Measurements from ENCODE around the gene OIT3.
"Not testable (repeated sequence)": the region's sequence is repeated elsewhere in the genome, so short reads cannot be mapped to it uniquely, and the experiment has no call there.

The OIT3 gene

DNA sequence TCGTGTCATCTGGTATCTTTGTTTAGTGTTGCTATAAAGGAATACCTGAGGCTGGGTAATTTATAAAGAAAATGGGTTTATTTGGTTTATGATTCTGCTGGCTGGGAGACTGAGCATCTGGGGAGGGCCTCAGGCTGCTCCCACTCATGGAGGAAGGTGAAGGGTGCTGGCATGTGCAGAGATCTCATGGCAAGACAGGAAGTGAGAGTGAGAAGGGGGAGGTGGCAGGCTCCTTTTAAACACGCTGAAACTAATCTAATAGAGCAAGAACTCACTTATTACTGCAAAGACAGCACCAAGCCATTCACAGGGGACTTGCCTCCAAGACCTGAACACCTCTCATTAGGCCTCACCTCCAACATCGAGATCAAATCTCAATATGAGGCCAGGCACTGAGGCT lies 11.3 kb downstream of the OIT3 start:
- no peak for DNase-seq

DNA sequence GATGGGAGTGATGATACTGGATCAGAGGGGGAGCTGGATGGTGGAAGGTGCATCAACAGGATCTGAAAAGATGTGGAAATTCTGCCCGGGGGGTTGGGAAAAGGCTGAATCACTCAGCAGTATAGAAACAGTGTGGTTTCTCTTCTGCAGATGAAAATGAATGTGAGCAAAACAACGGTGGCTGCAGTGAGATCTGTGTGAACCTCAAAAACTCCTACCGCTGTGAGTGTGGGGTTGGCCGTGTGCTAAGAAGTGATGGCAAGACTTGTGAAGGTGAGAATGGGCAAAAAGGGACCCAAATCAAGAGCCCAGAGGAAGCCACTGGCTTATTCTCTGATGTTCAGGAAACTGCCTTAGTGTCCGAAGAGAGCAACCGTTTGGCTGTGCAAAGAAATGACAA lies 12.9 kb downstream of the OIT3 start:
- DNase-seq = no peak

GRCh38 chr10:72910705-72911104 lies 17.2 kb downstream of the OIT3 start:
- no peak for DNase-seq

DNA sequence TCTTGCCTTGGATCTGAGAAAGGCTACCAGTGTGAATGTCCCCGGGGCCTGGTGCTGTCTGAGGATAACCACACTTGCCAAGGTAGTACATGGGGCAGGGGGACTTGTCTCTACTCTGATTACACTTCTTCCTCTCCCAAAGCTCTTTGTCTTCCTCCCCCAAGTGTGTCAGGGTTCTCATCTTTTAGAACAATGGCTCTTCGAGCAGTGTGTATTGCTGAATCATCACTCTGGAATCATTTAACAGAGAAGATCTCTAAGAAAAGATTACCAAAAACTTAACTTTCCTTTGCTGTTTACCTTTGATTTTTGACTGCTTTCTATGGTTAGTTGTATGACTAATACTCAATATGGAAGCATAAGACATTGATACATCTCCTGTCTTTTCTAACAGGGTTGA lies 18.2 kb downstream of the OIT3 start:
- no peak for DNase-seq

DNA sequence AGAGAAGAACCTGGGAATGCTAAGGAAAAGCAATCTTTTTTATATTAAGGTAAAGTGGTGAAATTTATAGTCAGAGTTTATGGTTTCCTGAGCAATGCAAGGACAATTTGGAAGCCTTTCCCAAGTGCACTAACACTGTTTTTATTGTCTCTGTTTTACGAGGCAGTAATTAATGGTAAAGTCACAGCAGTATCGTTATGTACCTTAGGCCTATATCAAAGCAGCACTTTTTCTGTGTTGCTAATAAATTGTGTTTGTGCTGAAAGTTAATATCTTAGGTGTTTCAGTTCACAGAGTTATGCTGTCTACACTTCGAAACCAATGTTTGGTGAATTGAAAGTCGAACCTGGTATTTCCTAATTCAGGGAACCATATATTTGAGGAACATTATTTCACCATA lies 19.2 kb downstream of the OIT3 start:
- DNase-seq = no peak

GRCh38 chr10:72913287-72913686 lies 19.7 kb downstream of the OIT3 start:
- DNase-seq = no peak

DNA sequence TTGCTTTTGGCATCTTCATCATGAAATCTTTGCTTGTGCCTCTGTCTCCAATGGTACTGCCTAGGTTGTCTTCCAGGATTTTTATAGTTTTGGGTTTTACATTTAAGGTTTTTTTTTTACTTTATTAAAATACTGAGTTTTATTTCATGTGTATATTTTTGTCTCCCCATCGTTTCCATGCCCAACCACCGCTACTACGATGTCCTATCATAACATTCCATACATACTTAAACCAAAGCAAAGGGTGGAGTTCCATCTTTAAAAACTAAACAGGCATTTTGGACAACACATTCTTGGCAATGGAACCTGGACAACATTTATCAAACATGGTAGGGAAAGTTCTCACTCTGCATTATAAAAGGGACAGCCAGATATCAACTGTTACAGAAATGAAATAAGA lies 23.7 kb downstream of the OIT3 start:
- DNase-seq = not testable (repeated sequence)

DNA sequence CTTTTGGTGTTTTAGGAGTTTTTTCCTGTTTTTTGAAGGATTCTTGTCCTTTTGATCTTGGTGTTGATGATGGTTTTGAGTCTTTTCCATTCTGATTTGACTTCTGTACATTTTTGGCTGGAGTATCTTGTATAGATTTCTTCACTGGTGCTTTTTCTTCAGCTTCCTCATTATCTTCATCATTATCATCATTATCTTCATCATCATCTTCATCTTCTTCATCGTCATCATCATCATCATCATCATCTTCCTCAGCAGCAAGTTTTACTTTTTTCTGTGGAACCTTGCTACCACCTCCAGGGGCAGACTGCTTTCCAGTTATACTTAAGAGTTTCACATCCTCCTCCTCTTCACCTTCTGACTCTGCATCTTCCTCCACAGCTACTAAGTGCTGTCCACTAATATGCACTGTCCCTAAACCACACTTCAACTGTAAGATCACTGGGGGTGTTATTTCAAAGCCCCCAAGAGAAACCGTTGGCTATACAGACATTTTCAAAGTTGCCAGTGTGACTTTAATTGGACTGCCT lies 24.3 kb downstream of the OIT3 start:
- DNase-seq = not testable (repeated sequence)

DNA sequence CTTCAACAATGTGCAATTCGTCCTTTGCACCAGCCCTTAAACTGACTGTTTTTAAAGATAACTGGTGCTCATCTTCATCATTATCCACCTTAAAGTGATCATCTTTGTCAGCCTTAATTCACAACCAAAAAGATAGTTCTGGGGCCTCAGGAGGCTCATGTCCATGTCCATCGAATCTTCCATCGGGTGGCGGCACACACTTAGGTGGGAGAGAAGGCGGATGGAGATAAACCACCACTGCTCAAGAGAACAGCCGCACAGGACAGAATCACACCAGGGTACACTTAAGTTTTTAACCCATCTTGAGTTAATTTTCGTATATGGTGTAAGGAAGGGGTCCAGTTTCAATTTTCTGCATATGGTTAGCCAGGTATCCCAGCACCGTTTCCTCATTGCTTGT lies 24.8 kb downstream of the OIT3 start:
- DNase-seq = no peak

GRCh38 chr10:72921147-72921683 lies 27.7 kb downstream of the OIT3 start:
- DNase-seq = not testable (repeated sequence)

- DNase-seq = no peak
These were observed 30.8 kb downstream of the OIT3 start for GRCh38 chr10:72924351-72924750.

GRCh38 chr10:72925951-72926465 lies 32.5 kb downstream of the OIT3 start:
- no peak for DNase-seq

DNA sequence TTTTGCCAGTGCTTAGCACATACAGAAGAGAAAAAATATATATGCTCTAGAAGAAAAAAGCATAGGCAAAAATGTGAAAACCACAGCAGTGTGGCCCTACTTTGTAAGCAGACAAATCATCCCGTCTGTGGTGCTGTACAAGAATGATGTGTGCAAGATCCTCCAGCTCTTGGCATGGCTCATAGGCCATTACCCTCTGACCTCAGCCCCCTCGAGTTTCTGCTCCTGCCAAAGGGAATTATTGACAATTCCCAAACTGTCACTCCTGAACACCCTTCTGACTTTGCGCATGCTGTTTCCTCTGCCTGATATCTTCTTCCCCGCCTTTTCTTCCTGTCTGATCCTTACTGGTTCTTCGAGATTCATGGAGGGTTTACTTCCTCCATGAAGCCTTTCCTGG lies 33.9 kb downstream of the OIT3 start:
- no peak for DNase-seq

DNA sequence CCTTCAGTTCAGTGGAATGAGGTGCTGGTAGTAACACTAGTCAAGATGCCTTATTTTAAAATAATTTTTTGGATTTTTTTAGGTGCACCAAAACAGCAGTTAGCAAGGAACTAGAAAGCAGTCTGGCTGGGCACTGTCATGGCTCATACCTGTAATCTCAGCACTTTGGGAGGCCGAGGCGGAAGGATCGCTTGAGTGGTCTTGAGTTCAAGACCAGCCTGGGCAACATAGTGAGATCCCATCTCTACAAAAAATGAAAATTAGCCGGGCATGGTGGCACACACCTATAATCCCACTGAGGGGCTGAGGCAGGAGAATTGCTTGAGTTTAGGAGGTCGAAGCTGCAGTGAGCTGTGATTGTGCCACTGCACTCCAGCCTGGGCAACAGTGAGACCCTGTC lies 35.3 kb downstream of the OIT3 start:
- DNase-seq = no peak

GRCh38 chr10:72930276-72930675 lies 36.7 kb downstream of the OIT3 start:
- DNase-seq = no peak

DNA sequence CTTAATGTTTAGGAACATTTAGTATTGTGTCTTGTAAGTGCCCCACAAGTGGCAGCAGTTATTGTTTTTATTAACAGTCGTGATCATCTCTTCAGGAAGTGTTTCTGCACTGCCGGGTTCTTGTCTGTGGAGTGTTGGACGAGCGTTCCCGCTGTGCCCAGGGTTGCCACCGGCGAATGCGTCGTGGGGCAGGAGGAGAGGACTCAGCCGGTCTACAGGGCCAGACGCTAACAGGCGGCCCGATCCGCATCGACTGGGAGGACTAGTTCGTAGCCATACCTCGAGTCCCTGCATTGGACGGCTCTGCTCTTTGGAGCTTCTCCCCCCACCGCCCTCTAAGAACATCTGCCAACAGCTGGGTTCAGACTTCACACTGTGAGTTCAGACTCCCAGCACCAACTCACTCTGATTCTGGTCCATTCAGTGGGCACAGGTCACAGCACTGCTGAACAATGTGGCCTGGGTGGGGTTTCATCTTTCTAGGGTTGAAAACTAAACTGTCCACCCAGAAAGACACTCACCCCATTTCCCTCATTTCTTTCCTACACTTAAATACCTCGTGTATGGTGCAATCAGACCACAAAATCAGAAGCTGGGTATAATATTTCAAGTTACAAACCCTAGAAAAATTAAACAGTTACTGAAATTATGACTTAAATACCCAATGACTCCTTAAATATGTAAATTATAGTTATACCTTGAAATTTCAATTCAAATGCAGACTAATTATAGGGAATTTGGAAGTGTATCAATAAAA lies 38.9 kb downstream of the OIT3 start:
- DNase-seq = no peak

DNA sequence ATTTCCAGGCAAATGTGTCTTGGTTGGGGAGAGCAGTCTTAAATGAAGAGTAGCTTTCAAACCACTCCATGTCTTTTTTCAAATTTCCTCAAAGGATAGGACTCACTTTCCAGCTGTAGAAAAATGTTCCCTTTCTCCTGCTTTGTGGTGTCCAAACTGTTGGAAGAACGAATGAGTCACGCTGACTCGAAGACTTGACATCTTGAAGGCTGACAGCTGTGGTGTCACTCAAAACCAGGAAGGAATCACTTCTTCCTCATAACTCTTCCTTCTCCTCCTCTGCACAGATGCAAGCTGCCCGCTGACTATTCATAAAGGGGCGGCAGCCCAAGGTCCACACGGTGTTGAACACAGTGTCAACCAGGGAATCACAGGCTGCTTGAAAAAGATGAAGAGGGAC lies 41.8 kb downstream of the OIT3 start:
- no peak for DNase-seq

- no peak for DNase-seq
These were observed 50.1 kb downstream of the OIT3 start for GRCh38 chr10:72943498-72944234.

DNA sequence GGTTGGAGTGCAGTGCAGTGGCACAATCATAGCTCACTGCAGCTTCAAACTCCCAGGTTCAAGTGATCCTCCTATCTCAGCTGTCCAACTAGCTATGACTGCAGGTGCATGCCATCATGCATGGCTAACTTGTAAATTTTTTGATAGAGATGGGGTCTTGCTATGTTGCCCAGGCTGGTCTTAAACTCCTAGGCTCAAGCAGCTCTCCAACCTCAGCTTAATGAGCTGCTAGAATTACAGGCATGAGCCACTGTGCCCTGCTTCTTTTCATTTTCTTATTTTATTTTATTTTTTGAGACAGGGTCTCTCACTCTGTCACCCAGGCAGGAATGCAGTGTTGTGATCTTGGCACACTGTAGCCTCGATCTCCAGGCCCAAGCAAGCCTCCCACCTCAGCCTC lies 53.4 kb downstream of the OIT3 start:
- no peak for DNase-seq

DNA sequence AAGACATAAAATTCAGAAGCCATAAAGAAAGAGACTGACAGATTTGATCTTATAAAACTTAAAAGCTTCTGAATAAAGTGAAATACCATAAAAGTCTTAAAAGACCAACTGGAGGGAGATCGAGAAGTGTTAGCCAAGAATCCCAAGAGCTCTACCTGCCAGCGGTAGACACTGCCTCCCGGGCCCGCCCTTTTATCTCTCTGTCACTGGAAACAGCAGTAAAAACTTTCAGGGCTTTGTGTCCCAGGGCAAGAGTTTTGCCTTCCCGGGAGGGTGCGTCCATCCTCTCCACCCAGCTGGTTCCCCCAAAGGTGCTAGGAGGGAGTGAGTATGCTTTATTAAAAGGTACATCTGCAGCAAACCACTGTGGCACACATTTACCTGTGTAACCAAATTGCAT lies 55.2 kb downstream of the OIT3 start:
- DNase-seq = no peak

DNA sequence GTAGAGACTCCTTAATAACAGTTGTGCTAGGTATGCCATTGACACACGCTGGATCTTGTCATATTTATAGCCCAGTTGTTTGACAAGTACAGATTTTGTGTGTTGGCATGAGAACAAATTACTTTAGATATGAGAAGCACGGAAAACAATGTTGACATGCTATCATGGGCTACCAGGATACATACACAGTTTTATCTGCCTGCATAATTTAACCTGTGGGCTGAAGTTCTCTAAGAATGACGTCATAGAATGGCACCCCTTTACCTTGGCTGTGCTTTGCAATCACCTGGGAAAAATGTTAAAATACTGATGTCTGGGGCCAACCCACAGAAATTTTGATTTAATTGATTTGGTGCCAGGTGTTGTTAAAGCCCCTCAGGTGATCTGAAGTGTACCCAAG lies 58.2 kb downstream of the OIT3 start:
- DNase-seq = no peak

- no peak for DNase-seq
These were observed 58.6 kb downstream of the OIT3 start for GRCh38 chr10:72952189-72952588.

- DNase-seq = peak; percentile 19 to 72
These were observed 59.2 kb downstream of the OIT3 start for GRCh38 chr10:72952642-72953158.

DNA sequence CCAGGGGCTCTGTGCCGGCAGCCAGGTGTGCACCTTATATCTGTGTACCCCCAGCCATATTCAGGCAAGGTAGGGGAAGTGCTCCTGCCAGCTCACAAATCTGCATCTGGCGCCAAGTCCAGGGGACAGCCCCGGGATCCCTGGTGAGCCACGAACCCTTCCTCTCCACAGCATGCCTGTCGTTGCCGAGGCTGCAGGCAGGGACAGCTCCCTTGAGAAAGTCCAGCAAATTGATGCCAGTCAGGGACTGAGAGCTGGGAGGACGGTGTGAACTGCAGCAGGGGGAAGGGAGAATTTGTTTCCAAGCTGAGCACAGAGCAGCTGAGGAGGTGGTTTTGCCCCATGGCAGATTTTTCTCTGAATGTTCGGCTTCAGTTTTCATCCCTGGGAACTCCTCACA lies 60.1 kb downstream of the OIT3 start:
- no peak for DNase-seq
